ENCODE measurements around the gene PRND. TPM values are rescaled to one million over a fixed set of nuclear protein-coding genes. Genes with fewer than 3 reads are reported as not detected.

PRND gene
- polyA plus RNA-seq, 1 donor (not counting 4 experiments of a cell fraction or from before 2014, with no cell fraction given) = not detected

GRCh38 chr20:4709261-4710105, 12.2 kb upstream of the PRND start:
- Histone ChIP-seq H3K4me1 (ENCODE audit: control insufficient read depth, extremely low read depth, insufficient read depth, low read length) (peaks cover 18% of the 10 kb centered on the region), H3K79me2 (ENCODE audit: control insufficient read depth, insufficient read depth, low read length) (no peaks in the 10 kb centered on the region), H3K4me2 (ENCODE audit: control insufficient read depth, extremely low read depth, insufficient read depth, low read depth, low read length) (no peak overlapping the region), H2AFZ (ENCODE audit: control insufficient read depth, low read length) (no peak overlapping the region), H3K36me3 (ENCODE audit: control insufficient read depth in 2 of 2, extremely low read depth in 1 of 2, insufficient read depth in 2 of 2, low read length in 2 of 2) (no peaks in the 10 kb centered on the region), H3K9ac (ENCODE audit: control insufficient read depth, extremely low read depth, insufficient read depth, low read length) (no peak overlapping the region), H3K4me3 (ENCODE audit: control insufficient read depth in 2 of 3, extremely low read depth in 1 of 3, insufficient read depth in 2 of 3, low read depth in 1 of 3, low read length in 3 of 3) (no peak overlapping the region), H4K20me1 (ENCODE audit: control insufficient read depth, extremely low read depth, insufficient read depth, low read length) (no peaks in the 10 kb centered on the region), H3K27ac (ENCODE audit: control insufficient read depth, insufficient read depth, low read length) (no peak overlapping the region), H3K9me1 (ENCODE audit: control insufficient read depth, extremely low read depth, insufficient read depth, low read length) (no peaks in the 10 kb centered on the region), H3K9me3 (ENCODE audit: control insufficient read depth, low read depth, low read length) (no peaks in the 10 kb centered on the region), H3K27me3 (ENCODE audit: control insufficient read depth, extremely low read depth, insufficient read depth, low read length) (no peaks in the 10 kb centered on the region)
- TF ChIP-seq EZH2 (IDR thresholded peaks at IDR 0.05; ENCODE audit: low read length) (no peak), CTCF (optimal IDR thresholded peaks at IDR 0.05 in 1 of 3, IDR thresholded peaks at IDR 0.05 in 1 of 3, conservative IDR thresholded peaks at IDR 0.05 in 1 of 3; ENCODE audit: extremely low read depth in 1 of 3, insufficient read depth in 2 of 3, low read length in 3 of 3) (no peak)
- FAIRE-seq = no peak
- no peak for DNase-seq (ENCODE audit: low read depth, low spot score)
- dilution Hi-C loops (cut with MboI; ENCODE audit: extremely low pct_ligation_motif_present, low sequenced_read_pairs) = no loop called here

DNA sequence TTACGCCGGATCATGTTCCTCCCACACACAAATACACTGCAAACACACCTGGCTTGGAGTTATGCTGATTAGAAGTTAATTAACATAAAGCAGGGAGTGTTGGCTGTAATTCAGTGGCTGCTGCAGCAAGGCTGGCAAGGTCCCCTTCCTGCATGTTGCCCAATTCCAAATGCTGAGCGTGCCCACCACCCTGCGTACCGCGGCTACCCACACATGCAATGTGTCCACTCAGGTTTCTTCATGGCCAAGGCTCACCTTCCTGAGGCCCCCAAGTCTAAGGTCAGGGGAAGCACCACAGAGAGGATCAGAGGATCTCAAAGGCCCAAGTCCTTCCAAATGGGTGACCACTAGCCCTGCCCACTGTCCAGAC, 11.6 kb upstream of the PRND start:
- Histone ChIP-seq H4K20me1 (ENCODE audit: control insufficient read depth, extremely low read depth, insufficient read depth, low read length) (no peaks in the 10 kb centered on the region), H3K79me2 (ENCODE audit: control insufficient read depth, insufficient read depth, low read length) (no peaks in the 10 kb centered on the region), H3K4me1 (ENCODE audit: control insufficient read depth, extremely low read depth, insufficient read depth, low read length) (peaks cover 21% of the 10 kb centered on the region), H3K9me3 (ENCODE audit: control insufficient read depth, low read depth, low read length) (no peaks in the 10 kb centered on the region), H2AFZ (ENCODE audit: control insufficient read depth, low read length) (no peak overlapping the region), H3K36me3 (ENCODE audit: control insufficient read depth in 2 of 2, extremely low read depth in 1 of 2, insufficient read depth in 2 of 2, low read length in 2 of 2) (no peaks in the 10 kb centered on the region), H3K4me3 (ENCODE audit: control insufficient read depth in 2 of 3, extremely low read depth in 1 of 3, insufficient read depth in 2 of 3, low read depth in 1 of 3, low read length in 3 of 3) (no peak overlapping the region), H3K4me2 (ENCODE audit: control insufficient read depth, extremely low read depth, insufficient read depth, low read depth, low read length) (no peak overlapping the region), H3K9me1 (ENCODE audit: control insufficient read depth, extremely low read depth, insufficient read depth, low read length) (no peaks in the 10 kb centered on the region), H3K9ac (ENCODE audit: control insufficient read depth, extremely low read depth, insufficient read depth, low read length) (no peak overlapping the region), H3K27me3 (ENCODE audit: control insufficient read depth, extremely low read depth, insufficient read depth, low read length) (no peaks in the 10 kb centered on the region), H3K27ac (ENCODE audit: control insufficient read depth, insufficient read depth, low read length) (no peak overlapping the region)
- TF ChIP-seq CTCF (optimal IDR thresholded peaks at IDR 0.05 in 1 of 3, IDR thresholded peaks at IDR 0.05 in 1 of 3, conservative IDR thresholded peaks at IDR 0.05 in 1 of 3; ENCODE audit: extremely low read depth in 1 of 3, insufficient read depth in 2 of 3, low read length in 3 of 3) (no peak), EZH2 (IDR thresholded peaks at IDR 0.05; ENCODE audit: low read length) (no peak)
- dilution Hi-C loops (cut with MboI; ENCODE audit: extremely low pct_ligation_motif_present, low sequenced_read_pairs) = no loop called here
- FAIRE-seq (no peak), DNase-seq (ENCODE audit: low read depth, low spot score) (no peak)
